ENCODE measurements around the gene TRAF3IP1.

GRCh38 chr2:238407566-238407965 lies 87.2 kb downstream of the TRAF3IP1 start:
- no peak for TF ChIP-seq CTCF (CRISPR knock-in tag; IDR thresholded peaks at IDR 0.05)
- TF ChIP-seq ZNF24 (IDR thresholded peaks at IDR 0.05) = no peak
- TF ChIP-seq HIVEP1 (CRISPR knock-in tag; IDR thresholded peaks at IDR 0.05) = no peak
- TF ChIP-seq TAF1 (CRISPR knock-in tag; IDR thresholded peaks at IDR 0.05) = no peak
- no peak for TF ChIP-seq SIX4 (CRISPR knock-in tag; IDR thresholded peaks at IDR 0.05)
- TF ChIP-seq, protein P1, sequence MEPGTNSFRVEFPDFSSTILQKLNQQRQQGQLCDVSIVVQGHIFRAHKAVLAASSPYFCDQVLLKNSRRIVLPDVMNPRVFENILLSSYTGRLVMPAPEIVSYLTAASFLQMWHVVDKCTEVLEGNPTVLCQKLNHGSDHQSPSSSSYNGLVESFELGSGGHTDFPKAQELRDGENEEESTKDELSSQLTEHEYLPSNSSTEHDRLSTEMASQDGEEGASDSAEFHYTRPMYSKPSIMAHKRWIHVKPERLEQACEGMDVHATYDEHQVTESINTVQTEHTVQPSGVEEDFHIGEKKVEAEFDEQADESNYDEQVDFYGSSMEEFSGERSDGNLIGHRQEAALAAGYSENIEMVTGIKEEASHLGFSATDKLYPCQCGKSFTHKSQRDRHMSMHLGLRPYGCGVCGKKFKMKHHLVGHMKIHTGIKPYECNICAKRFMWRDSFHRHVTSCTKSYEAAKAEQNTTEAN (CRISPR knock-in tag; conservative IDR thresholded peaks at IDR 0.05) = no peak
- no peak for TF ChIP-seq MXI1 (IDR thresholded peaks at IDR 0.05; ENCODE audit: borderline replicate concordance, low read depth, low read length)
- no peak for TF ChIP-seq CHCHD3 (CRISPR knock-in tag; IDR thresholded peaks at IDR 0.05)
- no peak for TF ChIP-seq TCF7L2 (IDR thresholded peaks at IDR 0.05; ENCODE audit: low read depth, low read length)
- no peak for TF ChIP-seq JUNB (CRISPR knock-in tag; IDR thresholded peaks at IDR 0.05; ENCODE audit: borderline replicate concordance)
- TF ChIP-seq GTF3A (CRISPR knock-in tag; conservative IDR thresholded peaks at IDR 0.05) = no peak
- TF ChIP-seq RFX5 (IDR thresholded peaks at IDR 0.05; ENCODE audit: low read depth, low read length) = no peak
